Measurements from ENCODE around the gene LRRC71. TPM values are rescaled to one million over a fixed set of nuclear protein-coding genes. Genes with fewer than 3 reads are reported as not detected.

LRRC71 gene
- total and polyA plus RNA-seq, 10 of the 15 experiments (the other 5 are each of a cell fraction or from before 2014, with no cell fraction given), result not detected

DNA sequence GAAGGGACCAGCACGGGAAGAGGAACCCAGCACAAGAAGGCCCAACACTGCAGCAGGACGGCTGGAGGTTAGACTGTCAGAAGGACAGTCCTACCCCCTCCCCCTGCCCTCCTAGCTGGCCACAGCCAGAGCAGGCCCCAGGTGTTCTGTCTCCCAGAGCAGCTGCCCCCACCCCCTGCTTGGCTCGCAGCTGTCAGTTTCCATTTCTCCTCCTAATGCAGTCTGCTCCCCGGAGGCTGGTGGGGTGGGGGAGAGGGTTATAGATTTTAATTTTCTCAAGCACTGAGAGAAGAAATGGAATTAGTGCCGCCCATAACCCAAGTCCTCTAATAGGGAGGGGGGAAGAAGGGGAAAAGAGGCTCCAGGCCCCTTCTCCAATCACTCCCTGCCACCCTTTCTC is 40.0 kb upstream of the LRRC71 start (continued):
- TF ChIP-seq BMI1 (IDR thresholded peaks at IDR 0.05; ENCODE audit: borderline replicate concordance) (no peak), CTCF (IDR thresholded peaks at IDR 0.05 in 2 of 3, conservative IDR thresholded peaks at IDR 0.05 in 1 of 3; ENCODE audit: control insufficient read depth in 2 of 3, extremely low read depth in 1 of 3, insufficient read depth in 1 of 3, low read depth in 3 of 3, low read length in 3 of 3) (no peak), ESRRA (IDR thresholded peaks at IDR 0.05; ENCODE audit: low read length) (no peak), GABPA (IDR thresholded peaks at IDR 0.05; ENCODE audit: low read depth) (no peak)

- DNase-seq (ENCODE audit: low read depth, low spot score), result no peak
- 38% methylated on average over 10 of the region's 10 CpGs for WGBS (ENCODE audit: insufficient coverage, insufficient replicate concordance, low lambda C conversion rate, missing lambda C conversion rate)
- Histone ChIP-seq H3K9me3 (replicated peaks; ENCODE audit: control insufficient read depth, insufficient read depth, low read length) (no peaks in the 10 kb centered on the region), H3K4me3 (no peak overlapping the region), H3K27me3 (replicated peaks in 1 of 2; ENCODE audit: control insufficient read depth in 2 of 2, insufficient read depth in 2 of 2, low read length in 1 of 2) (peaks cover 0 to 13% of the 10 kb centered on the region in 2 experiments; a peak in 3 of 4 replicates), H2AFZ (ENCODE audit: control insufficient read depth, low read depth, low read length) (no peak overlapping the region), H3K79me2 (ENCODE audit: control insufficient read depth, insufficient read depth, low read length) (no peaks in the 10 kb centered on the region), H3K4me1 (ENCODE audit: control insufficient read depth, insufficient read depth, low read length) (no peaks in the 10 kb centered on the region), H3K9ac (ENCODE audit: control insufficient read depth, insufficient read depth, low read length) (no peak overlapping the region), H3K36me3 (ENCODE audit: control insufficient read depth in 2 of 2, insufficient read depth in 2 of 2, low read length in 1 of 2) (no peaks in the 10 kb centered on the region), H4K20me1 (ENCODE audit: control insufficient read depth, insufficient read depth) (no peaks in the 10 kb centered on the region), H3K27ac (ENCODE audit: control insufficient read depth, insufficient read depth) (no peak overlapping the region), H3K4me2 (ENCODE audit: control insufficient read depth, insufficient read depth) (no peak overlapping the region)
- TF ChIP-seq, protein P1, sequence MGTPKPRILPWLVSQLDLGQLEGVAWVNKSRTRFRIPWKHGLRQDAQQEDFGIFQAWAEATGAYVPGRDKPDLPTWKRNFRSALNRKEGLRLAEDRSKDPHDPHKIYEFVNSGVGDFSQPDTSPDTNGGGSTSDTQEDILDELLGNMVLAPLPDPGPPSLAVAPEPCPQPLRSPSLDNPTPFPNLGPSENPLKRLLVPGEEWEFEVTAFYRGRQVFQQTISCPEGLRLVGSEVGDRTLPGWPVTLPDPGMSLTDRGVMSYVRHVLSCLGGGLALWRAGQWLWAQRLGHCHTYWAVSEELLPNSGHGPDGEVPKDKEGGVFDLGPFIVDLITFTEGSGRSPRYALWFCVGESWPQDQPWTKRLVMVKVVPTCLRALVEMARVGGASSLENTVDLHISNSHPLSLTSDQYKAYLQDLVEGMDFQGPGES (IDR thresholded peaks at IDR 0.05), result no peak
- TF ChIP-seq TCF3 (IDR thresholded peaks at IDR 0.05; ENCODE audit: borderline replicate concordance, insufficient read depth, low read depth, low read length), result no peak
- TF ChIP-seq JUNB (IDR thresholded peaks at IDR 0.05), result no peak
- no peak for TF ChIP-seq ETV6 (conservative IDR thresholded peaks at IDR 0.05 in 1 of 2, IDR thresholded peaks at IDR 0.05 in 1 of 2; ENCODE audit: borderline replicate concordance in 1 of 2, low read depth in 1 of 2)
- TF ChIP-seq LARP7 (IDR thresholded peaks at IDR 0.05), result no peak
- no peak for TF ChIP-seq MXI1 (IDR thresholded peaks at IDR 0.05; ENCODE audit: low read depth, low read length)
- TF ChIP-seq RAD21 (IDR thresholded peaks at IDR 0.05; ENCODE audit: insufficient read depth, low read depth, low read length), result no peak
- TF ChIP-seq NFYB (IDR thresholded peaks at IDR 0.05; ENCODE audit: insufficient read depth, low read depth, low read length), result no peak
- FAIRE-seq, result no peak
- RAD21 ChIA-PET (ENCODE audit: unreplicated experiment), result interaction anchor here (1.2 kb wide), 1 partner anchor 191 kb away, joined by 4 read pairs; no protein-coding TSS in a partner anchor
- POLR2A ChIA-PET, result no interaction called here
- ATAC-seq, result no peak
- BruUV-seq (replicated peaks), result no TSS peak
- CTCF ChIA-PET, result interaction anchor here (1.0 to 2.4 kb wide), 3 partner anchors 10 to 175 kb away, joined by 3 to 13 read pairs (median 3); no protein-coding TSS in a partner anchor
- in situ Hi-C loops (cut with MboI) (no loop called here), intact Hi-C loops (cut with micrococcal nuclease; ENCODE audit: unreplicated experiment) (no loop called here)
- SMC1A ChIA-PET (ENCODE audit: uncharacterized antibody, unreplicated experiment), result interaction anchor here (0.6 to 1.0 kb wide), 3 partner anchors 10 to 86 kb away, joined by 3 read pairs; no protein-coding TSS in a partner anchor
These were observed 39.3 kb upstream of the LRRC71 start for GRCh38 chr1:156881101-156881500.

Data from GM12878 (cell line).